Vagina (tissue), 2 donors: Measurements from ENCODE around the gene REXO4.

Experiments
- POLR2A ChIP-seq, 2 donors: fragments of 450-650 bp; IDR thresholded peaks; one replicate each; pipeline ENCODE4 v1.6.1; 2017; ENCODE audit warnings: antibody characterized with exemption in 2 of 2, mild to moderate bottlenecking in 2 of 2, moderate library complexity in 2 of 2
- TF ChIP-seq, protein P1 (sequence below), 3 experiments: fragments of 450-650 bp in 2 of 3; fragments of 200-600 bp in 1 of 3; sonication (generic) in 1 of 3; IDR thresholded peaks; one replicate each; pipeline ENCODE4 v1.5.1; 2017 to 2019; ENCODE audit warnings: antibody characterized with exemption in 3 of 3, mild to moderate bottlenecking in 2 of 3, moderate library complexity in 2 of 3

DNA sequence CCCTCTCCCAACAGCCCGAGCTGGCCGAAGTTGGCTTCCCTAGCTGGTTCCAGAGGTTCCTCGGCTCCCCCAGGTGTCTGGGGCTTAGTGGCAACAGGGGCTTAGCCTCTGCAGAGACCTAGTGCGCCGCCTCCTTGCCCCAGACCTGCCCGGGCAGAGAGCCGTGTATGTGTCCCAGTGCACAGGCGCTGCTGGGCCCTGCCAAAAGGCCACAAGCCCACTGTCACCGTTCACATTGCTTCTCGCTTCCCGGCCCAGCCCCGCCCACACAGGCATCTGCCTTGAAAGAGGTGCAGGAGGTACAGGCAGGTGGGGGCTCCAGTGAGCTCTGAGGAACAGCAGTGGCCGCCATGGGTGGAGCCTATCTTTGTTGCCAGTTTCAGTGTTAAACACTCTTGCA is 39.4 kb upstream of the REXO4 start:
- TF ChIP-seq, protein P1, sequence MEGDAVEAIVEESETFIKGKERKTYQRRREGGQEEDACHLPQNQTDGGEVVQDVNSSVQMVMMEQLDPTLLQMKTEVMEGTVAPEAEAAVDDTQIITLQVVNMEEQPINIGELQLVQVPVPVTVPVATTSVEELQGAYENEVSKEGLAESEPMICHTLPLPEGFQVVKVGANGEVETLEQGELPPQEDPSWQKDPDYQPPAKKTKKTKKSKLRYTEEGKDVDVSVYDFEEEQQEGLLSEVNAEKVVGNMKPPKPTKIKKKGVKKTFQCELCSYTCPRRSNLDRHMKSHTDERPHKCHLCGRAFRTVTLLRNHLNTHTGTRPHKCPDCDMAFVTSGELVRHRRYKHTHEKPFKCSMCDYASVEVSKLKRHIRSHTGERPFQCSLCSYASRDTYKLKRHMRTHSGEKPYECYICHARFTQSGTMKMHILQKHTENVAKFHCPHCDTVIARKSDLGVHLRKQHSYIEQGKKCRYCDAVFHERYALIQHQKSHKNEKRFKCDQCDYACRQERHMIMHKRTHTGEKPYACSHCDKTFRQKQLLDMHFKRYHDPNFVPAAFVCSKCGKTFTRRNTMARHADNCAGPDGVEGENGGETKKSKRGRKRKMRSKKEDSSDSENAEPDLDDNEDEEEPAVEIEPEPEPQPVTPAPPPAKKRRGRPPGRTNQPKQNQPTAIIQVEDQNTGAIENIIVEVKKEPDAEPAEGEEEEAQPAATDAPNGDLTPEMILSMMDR (IDR thresholded peaks at IDR 0.05) = no peak
- no peak for TF ChIP-seq POLR2A (IDR thresholded peaks at IDR 0.05)
